Erythroblast (primary cell): ENCODE results near the gene RGL4.

Experiments used
- GATA1 ChIP-seq: IDR thresholded peaks from 2 replicates; pipeline ENCODE4 v1.6.1; 2011; ENCODE audit warnings: low read depth, mild to moderate bottlenecking, control low read depth, low read length, moderate library complexity
- POLR2A ChIP-seq: IDR thresholded peaks from 2 replicates; pipeline ENCODE4 v1.6.1; 2011; ENCODE audit warnings: mild to moderate bottlenecking, low read length

DNA sequence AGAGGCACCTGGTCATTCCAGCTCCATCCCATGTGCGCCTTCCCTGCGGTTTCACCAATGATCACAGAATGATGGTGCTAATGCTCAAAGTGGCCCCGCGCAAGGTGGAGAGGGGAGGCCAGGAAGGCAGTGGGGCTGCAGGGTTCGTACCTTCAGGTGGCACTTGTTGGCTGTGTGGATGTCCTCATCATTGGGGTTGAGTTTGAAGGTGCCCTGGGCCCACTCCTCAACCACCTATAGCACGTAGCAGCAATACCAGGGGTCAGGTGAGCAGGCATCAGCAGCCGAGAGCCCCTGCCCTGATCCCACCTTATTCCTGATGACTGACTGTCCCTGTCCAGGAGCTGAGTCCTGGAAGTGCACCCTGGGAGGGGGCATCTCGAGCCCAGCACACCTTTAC, 38.1 kb upstream of the RGL4 start:
- TF ChIP-seq POLR2A, result no peak
- no peak for TF ChIP-seq GATA1
